Nephron (organoid): ENCODE results near the gene KMT5C.

Experiments used
- H3K27ac Mint-ChIP-seq, 3 experiments: 2 replicates each; pipeline ENCODE4 v1.8.0; 2020; ENCODE audit warnings: mixed read lengths in 3 of 3, mild to moderate bottlenecking in 2 of 3, moderate library complexity in 1 of 3
- H3K27me3 Mint-ChIP-seq: 2 replicates; pipeline ENCODE4 v1.8.0; 2021; ENCODE audit warnings: low read depth, mild to moderate bottlenecking, moderate library complexity, mixed read lengths
- H3K36me3 Mint-ChIP-seq: 2 replicates; pipeline ENCODE4 v1.8.0; 2020; ENCODE audit warnings: low read depth, mixed read lengths
- H3K4me1 Mint-ChIP-seq: 2 replicates; pipeline ENCODE4 v1.8.0; 2020; ENCODE audit warnings: mixed read lengths
- H3K4me3 Mint-ChIP-seq, 3 experiments: 2 replicates each; pipeline ENCODE4 v1.8.0; 2020; ENCODE audit warnings: mild to moderate bottlenecking in 3 of 3, mixed read lengths in 3 of 3, moderate library complexity in 2 of 3
- H3K9me3 Mint-ChIP-seq: 2 replicates; pipeline ENCODE4 v1.8.0; 2020; ENCODE audit warnings: mixed read lengths
- TF ChIP-seq, protein P1 (sequence below), 3 experiments: fragments of 200-600 bp; sonication (generic); IDR thresholded peaks; one replicate each; pipeline ENCODE4 v1.5.0; 2021; ENCODE audit warnings: antibody characterized with exemption in 3 of 3; ENCODE audit not compliant: unreplicated experiment in 3 of 3

KMT5C gene

GRCh38 chr19:55358943-55359908 lies 19.6 kb downstream of the KMT5C start:
- Mint-ChIP-seq H3K27me3 (peaks cover 39% of the 10 kb centered on the region), H3K4me1 (peaks cover 4% of the 10 kb centered on the region), H3K27ac (no peak overlapping the region), H3K4me3 (no peak overlapping the region), H3K36me3 (no peaks in the 10 kb centered on the region), H3K9me3 (no peaks in the 10 kb centered on the region)
- TF ChIP-seq, protein P1, sequence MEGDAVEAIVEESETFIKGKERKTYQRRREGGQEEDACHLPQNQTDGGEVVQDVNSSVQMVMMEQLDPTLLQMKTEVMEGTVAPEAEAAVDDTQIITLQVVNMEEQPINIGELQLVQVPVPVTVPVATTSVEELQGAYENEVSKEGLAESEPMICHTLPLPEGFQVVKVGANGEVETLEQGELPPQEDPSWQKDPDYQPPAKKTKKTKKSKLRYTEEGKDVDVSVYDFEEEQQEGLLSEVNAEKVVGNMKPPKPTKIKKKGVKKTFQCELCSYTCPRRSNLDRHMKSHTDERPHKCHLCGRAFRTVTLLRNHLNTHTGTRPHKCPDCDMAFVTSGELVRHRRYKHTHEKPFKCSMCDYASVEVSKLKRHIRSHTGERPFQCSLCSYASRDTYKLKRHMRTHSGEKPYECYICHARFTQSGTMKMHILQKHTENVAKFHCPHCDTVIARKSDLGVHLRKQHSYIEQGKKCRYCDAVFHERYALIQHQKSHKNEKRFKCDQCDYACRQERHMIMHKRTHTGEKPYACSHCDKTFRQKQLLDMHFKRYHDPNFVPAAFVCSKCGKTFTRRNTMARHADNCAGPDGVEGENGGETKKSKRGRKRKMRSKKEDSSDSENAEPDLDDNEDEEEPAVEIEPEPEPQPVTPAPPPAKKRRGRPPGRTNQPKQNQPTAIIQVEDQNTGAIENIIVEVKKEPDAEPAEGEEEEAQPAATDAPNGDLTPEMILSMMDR (IDR thresholded peaks at IDR 0.05; ENCODE audit: unreplicated experiment in 3 of 3): no peak

DNA sequence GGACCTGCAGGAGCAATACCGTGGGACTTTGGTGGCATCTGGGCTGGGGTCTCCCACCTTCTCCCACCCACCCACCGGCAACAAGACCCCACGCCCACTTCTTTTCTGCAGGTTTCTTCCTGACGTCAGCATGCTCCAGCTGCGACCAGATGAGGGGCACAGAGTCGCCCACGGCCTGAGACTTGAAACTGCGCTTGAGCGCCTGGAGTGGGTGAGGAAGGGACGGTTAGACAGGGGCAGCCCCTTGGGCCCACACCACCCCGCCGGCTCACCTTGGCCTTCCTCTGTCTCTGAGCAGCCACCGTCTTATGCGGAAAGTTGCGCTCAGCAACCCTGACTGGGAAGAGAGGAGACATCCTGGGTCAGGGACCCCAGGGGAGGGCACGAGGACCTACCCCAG lies 21.2 kb downstream of the KMT5C start:
- H3K27ac Mint-ChIP-seq: no peak overlapping the region
- TF ChIP-seq, protein P1 (IDR thresholded peaks at IDR 0.05; ENCODE audit: unreplicated experiment in 3 of 3): no peak
- H3K9me3 Mint-ChIP-seq: no peaks in the 10 kb centered on the region
- H3K4me1 Mint-ChIP-seq: no peaks in the 10 kb centered on the region
- H3K4me3 Mint-ChIP-seq: no peak overlapping the region
- no peaks in the 10 kb centered on the region for H3K36me3 Mint-ChIP-seq
- peaks cover 27% of the 10 kb centered on the region for H3K27me3 Mint-ChIP-seq

DNA sequence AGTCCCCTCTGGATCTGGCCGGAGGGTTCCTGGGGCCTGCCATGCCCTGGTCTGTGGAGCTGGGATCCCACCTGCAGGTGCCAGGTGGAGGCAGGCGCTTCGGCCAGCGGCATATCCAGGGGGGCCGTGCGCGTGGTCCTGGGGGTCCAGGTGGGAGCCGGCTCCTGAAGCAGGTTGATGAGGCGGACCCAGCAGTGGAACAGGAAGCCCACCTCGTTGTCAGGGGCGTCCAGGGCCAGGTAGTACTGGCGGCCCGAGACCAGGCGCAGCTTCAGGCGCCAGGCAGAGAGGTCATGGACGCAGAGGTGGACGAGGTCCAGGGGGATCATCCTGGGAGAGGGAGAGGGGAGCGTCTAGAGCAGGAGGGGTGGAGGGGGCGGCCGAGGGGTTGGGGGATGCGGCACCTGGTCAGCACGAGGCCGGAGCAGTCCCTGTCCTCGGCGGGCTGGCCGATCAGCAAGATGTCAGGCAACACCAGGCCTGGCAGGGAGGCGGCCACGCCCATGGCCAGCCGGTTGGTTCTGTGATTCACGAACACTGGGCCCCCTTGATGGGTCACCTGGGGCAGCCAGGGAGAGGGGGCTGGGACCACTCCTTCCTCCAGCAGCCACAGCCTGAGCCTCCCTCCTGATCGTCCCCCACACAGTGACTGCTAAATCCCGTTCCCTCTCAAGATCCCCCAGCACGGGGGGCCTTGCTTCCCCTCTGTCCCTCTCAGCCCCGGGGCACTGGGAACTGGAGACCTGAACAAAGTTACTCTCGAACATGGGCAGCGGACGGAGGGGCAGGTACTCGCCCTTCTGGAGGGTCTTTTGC lies 22.7 kb downstream of the KMT5C start:
- no peak overlapping the region for H3K4me3 Mint-ChIP-seq
- H3K36me3 Mint-ChIP-seq: no peaks in the 10 kb centered on the region
- H3K27me3 Mint-ChIP-seq: peaks cover 17% of the 10 kb centered on the region
- no peak overlapping the region for H3K27ac Mint-ChIP-seq
- no peaks in the 10 kb centered on the region for H3K9me3 Mint-ChIP-seq
- no peaks in the 10 kb centered on the region for H3K4me1 Mint-ChIP-seq
- TF ChIP-seq, protein P1 (IDR thresholded peaks at IDR 0.05; ENCODE audit: unreplicated experiment in 3 of 3): no peak

- TF ChIP-seq, protein P1 (IDR thresholded peaks at IDR 0.05; ENCODE audit: unreplicated experiment in 3 of 3): no peak
- Mint-ChIP-seq H3K27me3 (peaks cover 16% of the 10 kb centered on the region), H3K9me3 (no peaks in the 10 kb centered on the region), H3K27ac (no peak within 1 kb of the TSS), H3K4me1 (no peaks in the 10 kb centered on the region), H3K36me3 (no peaks in the 10 kb centered on the region), H3K4me3 (no peak within 1 kb of the TSS)
Observed at GRCh38 chr19:55362990-55363716, 23.5 kb downstream of the KMT5C start, which contains the start of gene GARIN5B. Gene GARIN5B, minus strand, starts transcription at chr19:55363260. Its CDS starts 194 bp downstream, at chr19:55363066.

- Mint-ChIP-seq H3K36me3 (no peaks in the 10 kb centered on the region), H3K9me3 (no peaks in the 10 kb centered on the region), H3K4me3 (no peak overlapping the region), H3K4me1 (no peaks in the 10 kb centered on the region), H3K27ac (no peak overlapping the region), H3K27me3 (peaks cover 20% of the 10 kb centered on the region)
- TF ChIP-seq, protein P1 (IDR thresholded peaks at IDR 0.05; ENCODE audit: unreplicated experiment in 3 of 3): no peak
Observed at GRCh38 chr19:55365245-55365644, 25.6 kb downstream of the KMT5C start.
